ENCODE measurements around the gene ASGR2.

The ASGR2 gene

GRCh38 chr17:7136266-7136877, 21.8 kb upstream of the ASGR2 start:
- H2AFZ ChIP-seq (ENCODE audit: low read depth, low read length) = no peak overlapping the region
- no peak overlapping the region for H3K9ac ChIP-seq (ENCODE audit: low read depth, low read length)
- no peak overlapping the region for H3K4me3 ChIP-seq (ENCODE audit: low read depth in 1 of 2, low read length in 2 of 2)
- H3K9me3 ChIP-seq (ENCODE audit: insufficient read depth, low read length, severe bottlenecking) = no peaks in the 10 kb centered on the region
- H3K4me2 ChIP-seq (ENCODE audit: insufficient read depth, low read length) = no peak overlapping the region
- H3K36me3 ChIP-seq (ENCODE audit: insufficient read depth, low read length) = no peaks in the 10 kb centered on the region
- peaks cover 19% of the 10 kb centered on the region for H3K27me3 ChIP-seq (ENCODE audit: insufficient read depth, low read length, poor library complexity)
- no peaks in the 10 kb centered on the region for H3K79me2 ChIP-seq (ENCODE audit: insufficient read depth, low read length)
- ATAC-seq (ENCODE audit: insufficient read depth, low read depth) (no peak), DNase-seq (peak; percentile 69)
- H4K20me1 ChIP-seq (ENCODE audit: insufficient read depth, low read length) = no peaks in the 10 kb centered on the region
- no peak for TF ChIP-seq EZH2 (IDR thresholded peaks at IDR 0.05; ENCODE audit: borderline replicate concordance, low read depth, low read length, severe bottlenecking)
- TF ChIP-seq, protein P1, sequence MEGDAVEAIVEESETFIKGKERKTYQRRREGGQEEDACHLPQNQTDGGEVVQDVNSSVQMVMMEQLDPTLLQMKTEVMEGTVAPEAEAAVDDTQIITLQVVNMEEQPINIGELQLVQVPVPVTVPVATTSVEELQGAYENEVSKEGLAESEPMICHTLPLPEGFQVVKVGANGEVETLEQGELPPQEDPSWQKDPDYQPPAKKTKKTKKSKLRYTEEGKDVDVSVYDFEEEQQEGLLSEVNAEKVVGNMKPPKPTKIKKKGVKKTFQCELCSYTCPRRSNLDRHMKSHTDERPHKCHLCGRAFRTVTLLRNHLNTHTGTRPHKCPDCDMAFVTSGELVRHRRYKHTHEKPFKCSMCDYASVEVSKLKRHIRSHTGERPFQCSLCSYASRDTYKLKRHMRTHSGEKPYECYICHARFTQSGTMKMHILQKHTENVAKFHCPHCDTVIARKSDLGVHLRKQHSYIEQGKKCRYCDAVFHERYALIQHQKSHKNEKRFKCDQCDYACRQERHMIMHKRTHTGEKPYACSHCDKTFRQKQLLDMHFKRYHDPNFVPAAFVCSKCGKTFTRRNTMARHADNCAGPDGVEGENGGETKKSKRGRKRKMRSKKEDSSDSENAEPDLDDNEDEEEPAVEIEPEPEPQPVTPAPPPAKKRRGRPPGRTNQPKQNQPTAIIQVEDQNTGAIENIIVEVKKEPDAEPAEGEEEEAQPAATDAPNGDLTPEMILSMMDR (IDR thresholded peaks at IDR 0.05; ENCODE audit: borderline replicate concordance, extremely low read depth, low read length, poor library complexity, severe bottlenecking) = peak; percentile 92
- H3K4me1 ChIP-seq (ENCODE audit: insufficient read depth, low read length) = no peaks in the 10 kb centered on the region
- no peak overlapping the region for H3K27ac ChIP-seq (ENCODE audit: low read length)

GRCh38 chr17:7133916-7134315, 19.3 kb upstream of the ASGR2 start:
- H3K9ac ChIP-seq (ENCODE audit: low read depth, low read length) = no peak overlapping the region
- no peak overlapping the region for H3K4me2 ChIP-seq (ENCODE audit: insufficient read depth, low read length)
- no peak for TF ChIP-seq EZH2 (IDR thresholded peaks at IDR 0.05; ENCODE audit: borderline replicate concordance, low read depth, low read length, severe bottlenecking)
- TF ChIP-seq, protein P1 (IDR thresholded peaks at IDR 0.05; ENCODE audit: borderline replicate concordance, extremely low read depth, low read length, poor library complexity, severe bottlenecking) = no peak
- H3K4me3 ChIP-seq (ENCODE audit: low read depth in 1 of 2, low read length in 2 of 2) = no peak overlapping the region
- H4K20me1 ChIP-seq (ENCODE audit: insufficient read depth, low read length) = no peaks in the 10 kb centered on the region
- no peaks in the 10 kb centered on the region for H3K4me1 ChIP-seq (ENCODE audit: insufficient read depth, low read length)
- DNase-seq (no peak), ATAC-seq (ENCODE audit: insufficient read depth, low read depth) (no peak)
- H3K36me3 ChIP-seq (ENCODE audit: insufficient read depth, low read length) = no peaks in the 10 kb centered on the region
- no peak overlapping the region for H3K27ac ChIP-seq (ENCODE audit: low read length)
- H2AFZ ChIP-seq (ENCODE audit: low read depth, low read length) = no peak overlapping the region
- peaks cover 17% of the 10 kb centered on the region for H3K27me3 ChIP-seq (ENCODE audit: insufficient read depth, low read length, poor library complexity)
- H3K79me2 ChIP-seq (ENCODE audit: insufficient read depth, low read length) = no peaks in the 10 kb centered on the region
- no peaks in the 10 kb centered on the region for H3K9me3 ChIP-seq (ENCODE audit: insufficient read depth, low read length, severe bottlenecking)

DNA sequence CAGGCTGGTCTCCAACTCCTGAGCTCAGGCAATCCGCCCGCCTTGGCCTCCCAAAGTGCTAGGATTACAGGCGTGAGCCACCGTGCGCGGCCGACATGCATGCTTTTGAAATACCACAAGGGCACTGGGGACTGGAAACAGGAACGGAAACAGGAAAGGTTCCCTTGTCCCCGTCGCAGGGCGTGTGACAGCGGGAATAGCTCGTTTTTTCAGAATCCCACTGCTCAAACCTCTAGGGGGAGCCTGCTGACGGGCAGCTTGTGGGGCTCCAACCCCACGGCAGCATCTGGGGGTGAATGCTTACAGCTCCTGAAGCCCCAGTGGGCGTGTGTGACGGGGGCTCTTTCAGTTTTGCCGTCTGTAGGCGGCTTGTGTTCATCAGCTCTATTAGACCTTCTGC, 18.8 kb upstream of the ASGR2 start:
- DNase-seq (peak; percentile 16), ATAC-seq (ENCODE audit: insufficient read depth, low read depth) (no peak)
- no peaks in the 10 kb centered on the region for H3K9me3 ChIP-seq (ENCODE audit: insufficient read depth, low read length, severe bottlenecking)
- TF ChIP-seq, protein P1 (IDR thresholded peaks at IDR 0.05; ENCODE audit: borderline replicate concordance, extremely low read depth, low read length, poor library complexity, severe bottlenecking) = peak; percentile 41
- TF ChIP-seq EZH2 (IDR thresholded peaks at IDR 0.05; ENCODE audit: borderline replicate concordance, low read depth, low read length, severe bottlenecking) = no peak
- no peak overlapping the region for H3K4me3 ChIP-seq (ENCODE audit: low read depth in 1 of 2, low read length in 2 of 2)
- no peaks in the 10 kb centered on the region for H3K4me1 ChIP-seq (ENCODE audit: insufficient read depth, low read length)
- H3K79me2 ChIP-seq (ENCODE audit: insufficient read depth, low read length) = no peaks in the 10 kb centered on the region
- H3K27ac ChIP-seq (ENCODE audit: low read length) = no peak overlapping the region
- H3K9ac ChIP-seq (ENCODE audit: low read depth, low read length) = no peak overlapping the region
- H2AFZ ChIP-seq (ENCODE audit: low read depth, low read length) = no peak overlapping the region
- peaks cover 15% of the 10 kb centered on the region for H3K27me3 ChIP-seq (ENCODE audit: insufficient read depth, low read length, poor library complexity)
- H3K36me3 ChIP-seq (ENCODE audit: insufficient read depth, low read length) = no peaks in the 10 kb centered on the region
- H3K4me2 ChIP-seq (ENCODE audit: insufficient read depth, low read length) = no peak overlapping the region
- no peaks in the 10 kb centered on the region for H4K20me1 ChIP-seq (ENCODE audit: insufficient read depth, low read length)
